ENCODE results near the gene GABRD. TPM values are rescaled to one million over a fixed set of nuclear protein-coding genes. Genes with fewer than 3 reads are reported as not detected.

Gene GABRD
- polyA plus RNA-seq, 6 donors from 2014 or later, result not detected

DNA sequence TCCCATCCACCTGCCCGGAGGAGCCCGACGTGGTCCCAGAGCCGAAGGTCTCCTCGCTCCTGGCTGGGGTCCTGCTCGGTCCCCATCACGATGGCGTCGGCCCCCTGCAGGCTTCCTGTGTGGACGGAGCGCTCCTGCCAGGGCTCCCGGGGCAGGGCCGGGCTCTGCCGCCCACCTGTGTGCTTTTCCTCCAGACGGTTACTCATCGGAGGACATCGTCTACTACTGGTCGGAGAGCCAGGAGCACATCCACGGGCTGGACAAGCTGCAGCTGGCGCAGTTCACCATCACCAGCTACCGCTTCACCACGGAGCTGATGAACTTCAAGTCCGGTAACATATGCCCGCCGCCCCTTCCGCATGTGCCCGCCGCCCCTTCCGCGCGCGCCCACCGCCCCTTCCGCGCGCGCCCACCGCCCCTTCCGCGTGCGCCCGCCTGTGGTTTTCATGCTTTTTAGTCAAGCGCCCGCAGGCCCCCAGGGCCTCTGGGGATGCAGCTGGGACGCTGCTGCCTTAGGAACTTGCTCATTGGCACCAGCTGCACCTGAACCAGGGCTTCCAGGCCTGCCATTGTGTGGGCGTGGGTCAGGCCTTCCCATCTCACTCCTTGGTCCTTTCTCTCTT is 8.9 kb downstream of the GABRD start:
- Mint-ChIP-seq H3K4me3 (peak overlapping the region in 7 of 8 donors; percentile 32 to 80 (median 65)), H3K27me3 (peaks cover 9 to 20% (median 10%) of the 10 kb centered on the region in 3 donors), H3K36me3 (no peaks in the 10 kb centered on the region), H3K4me1 (peaks cover 0 to 10% (median 0%) of the 10 kb centered on the region in 3 donors), H3K9me3 (no peaks in the 10 kb centered on the region), H3K27ac (peak overlapping the region in 2 of 6 donors; percentile 65 to 84)
- ATAC-seq (ENCODE audit: low read depth in 2 of 2) (peak; percentile 18 to 56), DNase-seq (no peak)

DNA sequence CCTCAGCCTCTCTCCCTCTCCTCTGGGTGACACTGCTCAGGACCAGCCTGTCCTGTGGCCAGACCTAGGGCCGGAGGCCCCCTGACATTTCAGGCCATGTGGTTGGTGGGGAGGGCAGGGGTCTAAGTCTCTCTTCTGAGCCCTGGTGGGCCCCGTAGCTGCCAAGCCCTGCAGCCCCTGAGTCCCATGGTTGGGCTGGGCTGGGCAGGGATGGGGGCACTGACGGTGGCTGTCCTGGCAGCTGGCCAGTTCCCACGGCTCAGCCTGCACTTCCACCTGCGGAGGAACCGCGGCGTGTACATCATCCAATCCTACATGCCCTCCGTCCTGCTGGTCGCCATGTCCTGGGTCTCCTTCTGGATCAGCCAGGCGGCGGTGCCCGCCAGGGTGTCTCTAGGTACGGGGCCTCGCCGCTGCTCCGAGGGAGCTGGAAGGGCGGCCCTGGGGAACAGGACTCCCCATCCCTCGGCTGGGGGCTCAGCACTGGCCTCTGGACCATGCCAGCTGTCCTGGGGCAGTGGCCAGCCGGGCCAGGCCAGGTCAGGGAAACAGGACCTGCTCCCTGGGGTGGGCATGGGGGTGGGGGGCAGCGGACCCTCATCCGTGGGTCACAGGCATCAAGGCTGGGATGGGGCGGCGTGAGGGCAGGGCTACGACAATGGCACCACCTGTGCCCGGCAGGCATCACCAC is 9.9 kb downstream of the GABRD start:
- no peak for DNase-seq
- H3K27me3 Mint-ChIP-seq, result peaks cover under 1 to 16% (median 11%) of the 10 kb centered on the region in 3 donors
- no peaks in the 10 kb centered on the region for H3K9me3 Mint-ChIP-seq
- H3K4me1 Mint-ChIP-seq, result peaks cover 0 to 10% (median 0%) of the 10 kb centered on the region in 3 donors
- peak overlapping the region in 3 of 8 donors; percentile 41 to 80 (median 69) for H3K4me3 Mint-ChIP-seq
- no peaks in the 10 kb centered on the region for H3K36me3 Mint-ChIP-seq
- ATAC-seq (ENCODE audit: low read depth in 2 of 2), result no peak
- peak overlapping the region in 1 of 6 donors; percentile 47 for H3K27ac Mint-ChIP-seq

DNA sequence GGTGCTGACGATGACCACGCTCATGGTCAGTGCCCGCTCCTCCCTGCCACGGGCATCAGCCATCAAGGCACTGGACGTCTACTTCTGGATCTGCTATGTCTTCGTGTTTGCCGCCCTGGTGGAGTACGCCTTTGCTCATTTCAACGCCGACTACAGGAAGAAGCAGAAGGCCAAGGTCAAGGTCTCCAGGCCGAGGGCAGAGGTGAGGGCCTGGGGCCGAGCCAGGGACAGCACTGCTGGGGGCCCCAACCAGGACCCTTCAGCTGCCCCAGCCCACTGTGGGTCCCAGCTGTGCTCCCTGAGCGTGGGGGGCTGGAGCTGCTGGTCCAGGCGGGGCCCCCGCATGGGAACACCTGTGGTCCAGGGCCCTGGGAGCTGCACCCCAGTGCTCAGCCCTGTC is 10.4 kb downstream of the GABRD start:
- Mint-ChIP-seq H3K4me3 (no peak overlapping the region), H3K27ac (no peak overlapping the region), H3K27me3 (peaks cover 0 to 11% (median 8%) of the 10 kb centered on the region in 3 donors), H3K4me1 (peaks cover 0 to 10% (median 0%) of the 10 kb centered on the region in 3 donors), H3K9me3 (no peaks in the 10 kb centered on the region), H3K36me3 (no peaks in the 10 kb centered on the region)
- ATAC-seq (ENCODE audit: low read depth in 2 of 2), result no peak
- no peak for DNase-seq

DNA sequence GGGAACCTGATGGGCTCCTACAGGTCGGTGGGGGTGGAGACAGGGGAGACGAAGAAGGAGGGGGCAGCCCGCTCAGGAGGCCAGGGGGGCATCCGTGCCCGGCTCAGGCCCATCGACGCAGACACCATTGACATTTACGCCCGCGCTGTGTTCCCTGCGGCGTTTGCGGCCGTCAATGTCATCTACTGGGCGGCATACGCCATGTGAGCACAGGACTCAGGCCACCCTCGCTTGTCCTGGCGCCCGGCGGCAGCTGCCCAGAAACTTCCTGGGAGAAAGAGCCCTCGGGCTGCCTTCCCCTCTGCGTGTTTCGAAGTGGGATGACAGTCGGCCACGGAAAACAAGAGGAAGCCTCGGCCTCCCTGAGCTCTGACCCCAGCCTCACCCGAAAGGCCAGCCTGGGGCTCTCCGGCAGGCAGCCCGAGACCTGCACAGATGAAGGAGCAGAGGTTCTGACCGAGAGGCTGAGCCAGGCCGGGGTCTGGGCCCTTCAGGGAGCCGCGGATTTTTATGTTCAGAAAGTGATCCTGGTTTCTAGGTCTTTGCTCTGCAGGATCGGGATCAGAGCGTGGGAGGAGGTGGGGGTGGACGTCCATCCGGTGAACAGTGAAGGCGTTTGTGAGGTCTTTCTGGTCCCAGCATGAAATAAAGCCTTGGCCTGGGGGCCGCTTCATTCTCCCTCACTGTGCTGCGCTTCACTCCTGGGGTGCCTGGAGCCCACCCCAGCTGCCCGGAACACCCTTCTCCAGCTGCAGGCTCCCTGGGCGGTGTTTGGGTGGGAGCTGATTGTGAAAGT is 11.1 kb downstream of the GABRD start:
- ATAC-seq (ENCODE audit: low read depth in 2 of 2) (no peak), DNase-seq (no peak)
- Mint-ChIP-seq H3K27me3 (peaks cover 0 to 10% (median 8%) of the 10 kb centered on the region in 3 donors), H3K4me1 (peaks cover 0 to 10% (median 0%) of the 10 kb centered on the region in 3 donors), H3K9me3 (no peaks in the 10 kb centered on the region), H3K27ac (peak overlapping the region in 1 of 6 donors; percentile 30), H3K4me3 (peak overlapping the region in 1 of 8 donors; percentile 35), H3K36me3 (no peaks in the 10 kb centered on the region)

DNA sequence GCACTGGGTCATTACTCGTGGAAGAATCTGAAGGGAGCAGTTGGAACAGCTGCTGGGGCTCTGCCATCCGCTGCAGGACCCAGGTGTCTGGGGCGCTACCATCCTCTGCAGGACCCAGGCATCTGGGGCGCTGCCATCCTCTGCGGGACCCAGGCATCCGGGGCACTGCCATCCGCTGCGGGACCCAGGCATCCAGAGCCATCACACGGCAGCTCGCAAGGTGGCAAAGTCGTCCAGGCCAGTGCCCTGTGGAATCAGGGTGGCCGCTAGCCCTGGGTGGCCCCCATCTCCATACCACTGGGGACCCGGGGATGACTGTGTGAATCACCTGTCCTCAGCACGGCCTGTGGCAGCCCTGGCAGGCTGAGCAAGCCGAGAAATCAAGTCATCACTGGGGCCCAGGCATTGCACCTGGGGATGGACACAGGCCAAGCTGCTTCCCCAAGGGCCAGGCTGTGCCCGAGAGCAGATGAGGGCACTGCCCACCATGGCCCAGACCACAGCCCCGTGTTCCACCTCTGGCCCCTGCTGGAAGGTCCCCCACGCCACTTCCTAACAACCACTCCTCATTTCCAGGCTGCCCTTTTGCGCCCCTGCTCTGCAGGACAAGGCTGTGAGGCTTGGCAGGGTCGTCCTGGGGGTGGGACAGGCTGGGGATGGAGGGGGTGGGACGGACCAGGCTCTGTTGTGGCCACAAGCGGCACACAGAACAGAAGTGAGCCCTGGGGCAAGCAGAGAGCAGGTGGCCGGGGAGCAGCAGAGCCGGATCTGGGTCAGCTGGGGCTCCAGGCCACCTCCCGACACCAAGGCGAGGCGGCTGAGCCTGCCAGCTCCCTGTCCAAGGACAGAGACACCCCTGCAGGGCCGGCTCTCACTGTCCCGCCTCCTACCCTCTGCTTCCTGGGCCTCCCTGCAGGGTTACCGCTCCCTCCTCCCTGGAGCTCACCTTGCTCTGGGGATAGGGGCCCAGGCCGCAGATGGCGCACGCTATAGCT is 12.7 kb downstream of the GABRD start:
- H3K36me3 Mint-ChIP-seq, result no peaks in the 10 kb centered on the region
- H3K27ac Mint-ChIP-seq, result no peak overlapping the region
- H3K27me3 Mint-ChIP-seq, result peaks cover 0 to 10% (median 8%) of the 10 kb centered on the region in 3 donors
- no peaks in the 10 kb centered on the region for H3K9me3 Mint-ChIP-seq
- no peak for ATAC-seq (ENCODE audit: low read depth in 2 of 2)
- no peak overlapping the region for H3K4me3 Mint-ChIP-seq
- H3K4me1 Mint-ChIP-seq, result peaks cover 0 to 6% (median 0%) of the 10 kb centered on the region in 3 donors
- DNase-seq, result no peak

DNA sequence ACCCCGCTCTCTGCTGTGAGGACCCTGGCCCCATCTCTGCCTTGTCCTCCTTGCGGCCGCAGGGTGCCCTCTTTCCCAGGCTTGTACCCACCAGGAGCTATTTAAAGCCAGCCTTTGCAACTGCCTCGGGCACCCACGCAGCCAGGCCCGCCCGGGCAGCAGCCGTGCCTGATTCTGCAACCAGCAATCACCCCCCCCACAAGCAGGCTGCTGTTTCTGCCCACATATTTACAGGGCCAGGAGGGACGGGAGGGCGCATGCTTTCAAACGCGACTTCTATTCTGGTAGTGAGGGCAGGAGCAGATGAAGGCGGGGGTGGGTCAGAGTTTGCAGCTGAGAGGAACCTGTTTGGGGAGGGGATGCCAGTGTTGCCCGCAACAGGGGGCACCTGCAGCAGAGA is 13.6 kb downstream of the GABRD start:
- DNase-seq (no peak), ATAC-seq (ENCODE audit: low read depth in 2 of 2) (no peak)
- Mint-ChIP-seq H3K36me3 (no peaks in the 10 kb centered on the region), H3K4me3 (no peak overlapping the region), H3K27me3 (peaks cover 0 to 10% (median 8%) of the 10 kb centered on the region in 3 donors), H3K9me3 (no peaks in the 10 kb centered on the region), H3K4me1 (no peaks in the 10 kb centered on the region), H3K27ac (no peak overlapping the region)

DNA sequence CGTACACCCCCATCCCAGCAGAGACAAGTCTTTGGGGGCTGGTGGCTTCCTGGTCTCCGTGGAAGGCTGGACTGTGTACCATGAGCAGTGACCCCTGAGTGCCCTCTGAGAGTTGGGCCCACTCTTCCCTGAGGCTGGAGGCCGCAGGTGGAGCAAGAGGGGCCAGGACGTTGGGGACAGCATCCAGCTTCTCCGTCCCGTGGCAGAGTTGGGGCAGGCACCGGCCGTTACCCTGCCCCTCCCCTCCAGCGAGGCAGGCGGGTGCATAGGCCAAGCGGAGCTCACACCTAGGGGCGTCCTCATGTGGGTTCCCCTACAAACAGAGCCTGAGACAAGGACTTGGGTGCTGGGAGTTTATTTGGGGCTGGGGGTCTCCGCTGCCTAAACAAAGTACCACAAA is 14.0 kb downstream of the GABRD start:
- DNase-seq, result no peak
- H3K9me3 Mint-ChIP-seq, result no peaks in the 10 kb centered on the region
- H3K27ac Mint-ChIP-seq, result no peak overlapping the region
- H3K27me3 Mint-ChIP-seq, result peaks cover 0 to 12% (median 8%) of the 10 kb centered on the region in 3 donors
- ATAC-seq (ENCODE audit: low read depth in 2 of 2), result no peak
- no peaks in the 10 kb centered on the region for H3K36me3 Mint-ChIP-seq
- H3K4me3 Mint-ChIP-seq, result no peak overlapping the region
- no peaks in the 10 kb centered on the region for H3K4me1 Mint-ChIP-seq

DNA sequence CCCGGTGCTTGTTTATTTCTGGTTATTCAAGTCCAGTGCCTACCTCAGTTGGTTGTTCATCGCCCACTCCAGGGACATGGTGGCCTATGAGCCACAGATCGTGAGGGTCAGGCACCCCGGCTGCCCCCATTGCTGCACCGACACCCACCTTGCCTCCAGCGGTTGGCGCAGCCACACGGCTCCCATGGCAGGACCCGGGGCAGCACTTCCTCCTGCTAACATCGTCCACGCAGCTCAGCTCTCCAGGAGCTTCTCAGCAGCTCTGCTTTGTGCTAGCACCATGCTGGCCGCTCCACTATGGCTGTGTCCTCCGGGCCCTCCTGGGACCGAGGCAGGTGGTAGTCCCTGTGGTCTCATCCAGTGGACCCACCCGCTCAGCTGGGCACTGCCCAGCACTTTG is 17.1 kb downstream of the GABRD start:
- Mint-ChIP-seq H3K27ac (no peak overlapping the region), H3K9me3 (no peaks in the 10 kb centered on the region), H3K4me1 (no peaks in the 10 kb centered on the region), H3K4me3 (no peak overlapping the region), H3K27me3 (peaks cover 4 to 26% (median 8%) of the 10 kb centered on the region in 3 donors), H3K36me3 (no peaks in the 10 kb centered on the region)
- no peak for ATAC-seq (ENCODE audit: low read depth in 2 of 2)
- DNase-seq, result no peak

DNA sequence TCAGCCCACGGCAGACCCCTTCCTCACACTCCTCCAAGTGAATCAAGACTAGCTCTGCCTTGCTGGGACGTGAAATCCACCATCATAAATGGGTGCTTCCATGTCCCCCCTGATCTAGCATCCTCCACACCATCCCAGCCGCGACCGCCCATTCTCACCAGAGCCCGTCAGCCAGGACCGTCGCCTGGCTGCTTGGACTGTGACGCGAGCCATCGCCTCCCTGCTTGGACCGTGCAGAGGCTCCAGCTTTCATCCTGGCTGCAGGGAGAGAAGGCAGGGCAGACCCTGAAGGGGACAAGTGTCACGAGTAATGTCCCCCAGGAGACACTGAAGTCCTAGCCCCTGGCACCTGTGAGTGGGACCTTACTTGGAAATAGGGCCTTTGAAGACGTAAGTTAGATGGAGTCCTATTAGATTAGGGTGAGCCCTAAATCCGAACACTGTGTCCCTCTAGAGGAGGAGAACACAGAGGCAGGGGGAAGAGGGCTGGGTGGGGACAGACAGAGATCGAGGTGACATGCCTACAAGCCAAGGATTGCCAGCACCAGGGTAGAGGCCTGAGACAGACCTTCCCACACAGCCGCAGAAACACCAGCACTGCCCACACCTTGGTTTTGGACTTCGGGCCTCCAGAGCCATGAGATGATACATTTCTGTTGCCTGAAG is 18.3 kb downstream of the GABRD start:
- Mint-ChIP-seq H3K4me3 (peak overlapping the region in 1 of 8 donors; percentile 60), H3K27ac (no peak overlapping the region), H3K36me3 (no peaks in the 10 kb centered on the region), H3K9me3 (no peaks in the 10 kb centered on the region), H3K4me1 (no peaks in the 10 kb centered on the region), H3K27me3 (peaks cover 4 to 30% (median 8%) of the 10 kb centered on the region in 3 donors)
- ATAC-seq (ENCODE audit: low read depth in 2 of 2) (no peak), DNase-seq (no peak)

DNA sequence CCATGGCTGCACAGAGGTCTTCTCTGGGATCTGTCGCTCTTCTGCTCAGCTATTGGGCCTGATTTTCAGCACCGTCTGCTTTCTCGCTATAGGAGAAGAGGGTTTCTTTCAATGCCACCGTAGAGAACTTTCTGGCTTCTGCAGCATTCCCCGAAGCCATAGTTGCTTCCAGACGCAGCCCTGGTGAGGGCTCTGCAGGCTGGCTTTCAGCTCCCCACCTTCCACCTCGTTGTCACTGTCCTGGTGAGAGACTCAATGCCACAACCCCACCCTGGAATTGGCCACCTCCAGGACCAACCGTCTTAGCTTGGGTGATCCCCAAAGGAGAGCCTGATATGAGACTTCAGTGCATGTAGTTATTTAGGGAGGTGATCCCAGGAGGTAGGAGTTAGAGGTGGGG is 19.1 kb downstream of the GABRD start:
- Mint-ChIP-seq H3K9me3 (no peaks in the 10 kb centered on the region), H3K27me3 (peaks cover 4 to 25% (median 8%) of the 10 kb centered on the region in 3 donors), H3K4me1 (no peaks in the 10 kb centered on the region), H3K36me3 (no peaks in the 10 kb centered on the region), H3K4me3 (no peak overlapping the region), H3K27ac (peak overlapping the region in 1 of 6 donors; percentile 36)
- ATAC-seq (ENCODE audit: low read depth in 2 of 2) (no peak), DNase-seq (no peak)

DNA sequence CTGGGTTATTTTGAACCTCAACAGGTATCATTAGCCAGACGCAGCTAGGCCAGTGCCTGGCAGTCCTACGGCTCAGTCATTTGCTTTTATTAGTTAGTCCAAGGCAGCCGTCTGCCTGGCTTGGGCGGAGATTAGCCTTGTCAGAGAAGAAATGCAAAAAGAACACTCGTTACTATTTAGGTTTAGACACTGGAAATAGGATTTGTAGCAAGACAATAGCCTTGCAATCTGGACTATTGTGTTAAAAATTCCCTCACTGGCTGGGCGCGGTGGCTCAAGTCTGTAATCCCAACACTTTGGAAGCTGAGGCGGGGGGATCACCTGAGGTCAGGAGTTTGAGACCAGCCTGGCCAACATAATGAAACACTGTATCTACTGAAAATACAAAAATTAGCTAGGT is 20.1 kb downstream of the GABRD start:
- Mint-ChIP-seq H3K9me3 (no peaks in the 10 kb centered on the region), H3K4me3 (no peak overlapping the region), H3K27ac (no peak overlapping the region), H3K4me1 (peaks cover 0 to 5% (median 5%) of the 10 kb centered on the region in 3 donors), H3K27me3 (peaks cover 4 to 27% (median 7%) of the 10 kb centered on the region in 3 donors), H3K36me3 (no peaks in the 10 kb centered on the region)
- DNase-seq, result no peak
- ATAC-seq (ENCODE audit: low read depth in 2 of 2), result no peak

DNA sequence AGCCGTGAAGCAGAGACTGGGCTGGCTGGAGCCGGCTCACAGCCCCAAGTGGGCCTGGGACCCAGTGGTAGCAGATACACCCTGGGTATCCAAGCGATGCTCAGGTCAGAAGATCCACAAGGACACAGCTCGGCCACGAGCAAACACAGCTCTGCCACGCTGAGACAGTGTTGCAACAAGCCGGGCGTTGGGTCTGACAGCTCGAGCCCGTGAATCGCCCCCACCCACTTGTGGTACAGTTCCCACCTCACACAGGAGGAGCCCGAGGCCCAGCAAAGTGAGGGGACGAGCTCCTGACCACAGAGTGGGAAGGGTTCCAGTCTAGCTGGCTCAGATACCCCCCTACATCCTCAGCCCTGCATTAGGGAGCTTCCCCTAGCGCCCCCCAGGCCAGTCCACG is 22.2 kb downstream of the GABRD start:
- peaks cover 9 to 41% (median 17%) of the 10 kb centered on the region in 3 donors for H3K27me3 Mint-ChIP-seq
- no peak overlapping the region for H3K27ac Mint-ChIP-seq
- peaks cover 9 to 16% (median 10%) of the 10 kb centered on the region in 3 donors for H3K4me1 Mint-ChIP-seq
- H3K4me3 Mint-ChIP-seq, result no peak overlapping the region
- no peaks in the 10 kb centered on the region for H3K9me3 Mint-ChIP-seq
- ATAC-seq (ENCODE audit: low read depth in 2 of 2), result no peak
- no peaks in the 10 kb centered on the region for H3K36me3 Mint-ChIP-seq
- DNase-seq, result no peak
